ENCODE results near the gene LMAN2. TPM values are rescaled to one million over a fixed set of nuclear protein-coding genes. Genes with fewer than 3 reads are reported as not detected.

LMAN2 gene
- total RNA-seq, 4 donors from 2014 or later: 236 to 322 (median 293) TPM

- in situ Hi-C loops (cut with MboI; ENCODE audit: low pct_ligation_motif_present in 1 of 4, low pct_unique_long_range_greater_than_20kb in 1 of 4, low sequenced_read_pairs in 3 of 4) (loop anchor here in 2 of 4 donors (25.0 kb wide), 2 partner anchors 157 to 182 kb away; partner anchors contain the start of gene NSD1 (in 1 of the 2)), intact Hi-C loops (cut with DNase I; ENCODE audit: low total_unique reads) (no loop called here)
- 92 to 93% methylated on average over 4 to 9 of the region's 12 CpGs for WGBS, 2 donors (ENCODE audit: low coverage in 1 of 2)
- no peak overlapping the region for H3K4me3 ChIP-seq
- no peaks in the 10 kb centered on the region for H3K9me3 ChIP-seq
- no peak for TF ChIP-seq POLR2AphosphoS5 (IDR thresholded peaks at IDR 0.05)
- TF ChIP-seq EP300 (IDR thresholded peaks at IDR 0.05; ENCODE audit: low read depth): no peak
- TF ChIP-seq, protein P1, sequence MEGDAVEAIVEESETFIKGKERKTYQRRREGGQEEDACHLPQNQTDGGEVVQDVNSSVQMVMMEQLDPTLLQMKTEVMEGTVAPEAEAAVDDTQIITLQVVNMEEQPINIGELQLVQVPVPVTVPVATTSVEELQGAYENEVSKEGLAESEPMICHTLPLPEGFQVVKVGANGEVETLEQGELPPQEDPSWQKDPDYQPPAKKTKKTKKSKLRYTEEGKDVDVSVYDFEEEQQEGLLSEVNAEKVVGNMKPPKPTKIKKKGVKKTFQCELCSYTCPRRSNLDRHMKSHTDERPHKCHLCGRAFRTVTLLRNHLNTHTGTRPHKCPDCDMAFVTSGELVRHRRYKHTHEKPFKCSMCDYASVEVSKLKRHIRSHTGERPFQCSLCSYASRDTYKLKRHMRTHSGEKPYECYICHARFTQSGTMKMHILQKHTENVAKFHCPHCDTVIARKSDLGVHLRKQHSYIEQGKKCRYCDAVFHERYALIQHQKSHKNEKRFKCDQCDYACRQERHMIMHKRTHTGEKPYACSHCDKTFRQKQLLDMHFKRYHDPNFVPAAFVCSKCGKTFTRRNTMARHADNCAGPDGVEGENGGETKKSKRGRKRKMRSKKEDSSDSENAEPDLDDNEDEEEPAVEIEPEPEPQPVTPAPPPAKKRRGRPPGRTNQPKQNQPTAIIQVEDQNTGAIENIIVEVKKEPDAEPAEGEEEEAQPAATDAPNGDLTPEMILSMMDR (IDR thresholded peaks at IDR 0.05): no peak
- no peak for TF ChIP-seq POLR2A (IDR thresholded peaks at IDR 0.05)
- peaks cover 4 to 22% (median 9%) of the 10 kb centered on the region in 4 donors for H3K4me1 ChIP-seq
- no peaks in the 10 kb centered on the region for H3K27me3 ChIP-seq
- DNase-seq: no peak
- H3K27ac ChIP-seq: no peak overlapping the region
- H3K36me3 ChIP-seq: peaks cover 0 to 54% (median 21%) of the 10 kb centered on the region in 4 donors
Measured at GRCh38 chr5:177293819-177294581, 57.5 kb downstream of the LMAN2 start.

DNA sequence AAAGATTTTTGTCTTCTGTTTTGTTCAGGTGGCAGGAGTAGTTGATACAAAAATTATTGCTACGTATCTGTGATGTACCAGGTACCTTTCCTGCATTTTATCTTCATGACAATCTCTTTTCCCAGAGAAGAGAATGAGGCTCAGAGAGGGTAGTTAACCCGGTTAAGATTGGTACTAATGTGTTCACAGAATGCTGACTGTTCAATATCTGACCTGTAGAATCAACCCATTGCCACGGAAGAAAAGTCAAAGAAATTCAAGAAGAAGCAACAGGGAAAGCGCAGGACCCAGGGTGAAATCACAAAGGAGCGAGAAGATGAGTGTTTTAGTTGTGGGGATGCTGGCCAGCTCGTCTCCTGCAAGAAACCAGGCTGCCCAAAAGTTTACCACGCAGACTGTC is 59.7 kb downstream of the LMAN2 start:
- intact Hi-C loops (cut with DNase I; ENCODE audit: low total_unique reads): no loop called here
- Histone ChIP-seq H3K27me3 (no peaks in the 10 kb centered on the region), H3K27ac (no peak overlapping the region), H3K4me1 (peaks cover 4 to 14% (median 6%) of the 10 kb centered on the region in 4 donors), H3K4me3 (no peak overlapping the region), H3K36me3 (peaks cover 0 to 74% (median 32%) of the 10 kb centered on the region in 4 donors), H3K9me3 (no peaks in the 10 kb centered on the region)
- 91 to 93% methylated on average over 4 to 7 of the region's 7 CpGs for WGBS, 2 donors (ENCODE audit: low coverage in 1 of 2)
- in situ Hi-C loops (cut with MboI; ENCODE audit: low pct_ligation_motif_present in 1 of 4, low pct_unique_long_range_greater_than_20kb in 1 of 4, low sequenced_read_pairs in 3 of 4): loop anchor here in 2 of 4 donors (25.0 kb wide), 2 partner anchors 154 to 179 kb away; partner anchors contain the start of gene NSD1 (in 1 of the 2)
- TF ChIP-seq, protein P1 (IDR thresholded peaks at IDR 0.05): no peak
- TF ChIP-seq EP300 (IDR thresholded peaks at IDR 0.05; ENCODE audit: low read depth) (no peak), POLR2AphosphoS5 (IDR thresholded peaks at IDR 0.05) (no peak), POLR2A (IDR thresholded peaks at IDR 0.05) (no peak)
- no peak for DNase-seq

DNA sequence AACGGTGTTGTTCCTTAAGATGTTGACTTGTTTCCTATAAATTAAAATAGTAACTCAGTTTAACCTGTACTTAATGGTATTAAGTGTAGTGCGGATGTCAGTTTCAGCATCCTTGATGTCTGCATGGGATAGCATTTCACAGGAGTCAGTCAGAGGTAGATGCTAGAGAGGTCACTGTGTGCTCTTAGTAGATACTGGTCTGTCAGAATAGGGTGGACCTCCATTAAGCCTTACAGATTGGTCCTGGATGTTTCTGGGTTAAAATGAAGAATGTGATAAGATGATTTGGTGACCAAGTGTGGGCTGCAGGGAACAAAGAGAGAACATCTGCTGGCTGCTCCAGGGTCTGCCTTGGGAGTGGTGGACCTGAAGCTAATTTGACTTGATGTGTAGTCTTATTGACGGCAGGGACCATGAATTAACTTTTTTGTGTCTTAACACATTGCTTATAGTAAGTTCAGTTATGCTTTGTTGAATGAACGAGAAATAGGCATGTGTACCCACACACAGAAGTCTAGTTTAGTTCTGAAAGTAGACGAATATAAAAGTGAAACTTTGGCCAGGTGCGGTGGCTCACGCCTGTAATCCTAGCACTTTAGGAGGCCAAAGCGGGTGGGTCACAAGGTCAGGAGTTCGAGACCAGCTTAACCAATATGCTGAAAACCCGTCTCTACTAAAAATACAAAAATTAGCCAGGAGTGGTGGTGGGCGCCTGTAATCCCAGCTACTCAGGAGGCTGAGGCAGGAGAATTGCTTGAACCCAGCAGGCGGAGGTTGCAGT is 60.5 kb downstream of the LMAN2 start:
- H3K27me3 ChIP-seq: no peaks in the 10 kb centered on the region
- H3K36me3 ChIP-seq: peaks cover 0 to 82% (median 34%) of the 10 kb centered on the region in 4 donors
- no peaks in the 10 kb centered on the region for H3K9me3 ChIP-seq
- TF ChIP-seq POLR2AphosphoS5 (IDR thresholded peaks at IDR 0.05): no peak
- no peak for TF ChIP-seq POLR2A (IDR thresholded peaks at IDR 0.05)
- TF ChIP-seq, protein P1 (IDR thresholded peaks at IDR 0.05): no peak
- no peak for TF ChIP-seq EP300 (IDR thresholded peaks at IDR 0.05; ENCODE audit: low read depth)
- H3K27ac ChIP-seq: no peak overlapping the region
- 83 to 93% methylated on average over 5 to 12 of the region's 12 CpGs for WGBS, 2 donors (ENCODE audit: low coverage in 1 of 2)
- no peak overlapping the region for H3K4me3 ChIP-seq
- peaks cover 0 to 7% (median under 1%) of the 10 kb centered on the region in 4 donors for H3K4me1 ChIP-seq
- intact Hi-C loops (cut with DNase I; ENCODE audit: low total_unique reads): no loop called here
- in situ Hi-C loops (cut with MboI; ENCODE audit: low pct_ligation_motif_present in 1 of 4, low pct_unique_long_range_greater_than_20kb in 1 of 4, low sequenced_read_pairs in 3 of 4): loop anchor here in 2 of 4 donors (25.0 kb wide), 2 partner anchors 154 to 179 kb away; partner anchors contain the start of gene NSD1 (in 1 of the 2)
- no peak for DNase-seq

DNA sequence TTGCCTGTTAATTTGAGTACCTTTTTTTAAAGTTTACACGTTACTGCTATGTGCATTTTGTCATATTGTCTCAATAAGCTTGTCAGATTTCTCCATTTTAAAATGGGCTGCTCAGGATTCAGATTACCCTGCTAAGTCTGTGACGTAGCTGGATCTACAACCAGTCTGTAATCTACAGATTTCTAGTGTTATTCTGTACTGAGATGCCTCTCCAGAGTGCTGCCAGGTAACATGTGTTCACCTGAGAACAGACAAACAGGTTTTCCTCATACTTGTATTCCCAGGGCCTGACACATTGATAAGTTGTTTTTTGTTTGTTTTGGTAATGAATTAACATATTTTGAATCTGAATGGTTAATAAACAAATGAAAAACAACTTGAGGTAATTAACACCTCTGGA is 63.3 kb downstream of the LMAN2 start:
- Histone ChIP-seq H3K4me3 (no peak overlapping the region), H3K27me3 (no peaks in the 10 kb centered on the region), H3K4me1 (no peaks in the 10 kb centered on the region), H3K9me3 (no peaks in the 10 kb centered on the region), H3K36me3 (peaks cover 0 to 83% (median 33%) of the 10 kb centered on the region in 4 donors), H3K27ac (no peak overlapping the region)
- TF ChIP-seq EP300 (IDR thresholded peaks at IDR 0.05; ENCODE audit: low read depth) (no peak), POLR2AphosphoS5 (IDR thresholded peaks at IDR 0.05) (no peak), POLR2A (IDR thresholded peaks at IDR 0.05) (no peak)
- TF ChIP-seq, protein P1 (IDR thresholded peaks at IDR 0.05): no peak
- 75 to 98% methylated on average over 1 to 2 of the region's 2 CpGs for WGBS, 2 donors (ENCODE audit: low coverage in 1 of 2)
- no peak for DNase-seq
- in situ Hi-C loops (cut with MboI; ENCODE audit: low pct_ligation_motif_present in 1 of 4, low pct_unique_long_range_greater_than_20kb in 1 of 4, low sequenced_read_pairs in 3 of 4) (loop anchor here in 2 of 4 donors (25.0 kb wide), 2 partner anchors 151 to 176 kb away; partner anchors contain the start of gene NSD1 (in 1 of the 2)), intact Hi-C loops (cut with DNase I; ENCODE audit: low total_unique reads) (no loop called here)

Data from transverse colon (tissue), 4 donors.